Kidney (tissue), 14 donors: Measurements from ENCODE around the gene HNRNPF. TPM values are rescaled to one million over a fixed set of nuclear protein-coding genes. Genes with fewer than 3 reads are reported as not detected.
A peak's percentile ranks its signal among the peaks of the same experiment; 100 is the strongest.

ENCODE experiments used
- DNase-seq, 5 donors: peaks; one replicate each; pipeline ENCODE4 v3.0.0-alpha.2; 2013 to 2020
- FAIRE-seq: peaks from 2 replicates; lab custom pipeline; 2012; peaks lifted over from hg19 to GRCh38; lab: Jason Lieb, UNC
- H3K27ac ChIP-seq, 2 donors: one replicate each; pipeline ENCODE4 v1.7.0; 2013; ENCODE audit warnings: low read depth in 2 of 2, low read length in 2 of 2, inconsistent platforms in 1 of 2
- H3K27me3 ChIP-seq: one replicate; pipeline ENCODE4 v1.7.1; 2013; ENCODE audit warnings: low read length, inconsistent platforms; ENCODE audit not compliant: control insufficient read depth, insufficient read depth
- H3K36me3 ChIP-seq, 3 donors: one replicate each; pipeline versions ENCODE4 v1.7.0 to v1.7.1; 2013; ENCODE audit warnings: low read length in 3 of 3, control low read depth in 1 of 3, inconsistent platforms in 1 of 3; ENCODE audit not compliant: insufficient read depth in 3 of 3, control insufficient read depth in 2 of 3
- H3K4me1 ChIP-seq, 3 donors: one replicate each; pipeline versions ENCODE4 v1.7.0 to v1.7.1; 2013; ENCODE audit warnings: low read length in 3 of 3, inconsistent platforms in 1 of 3, low read depth in 1 of 3; ENCODE audit not compliant: control insufficient read depth in 2 of 3, insufficient read depth in 2 of 3
- H3K4me3 ChIP-seq, 3 donors: one replicate each; pipeline versions ENCODE4 v1.7.0 to v1.8.1; 2013; ENCODE audit warnings: low read length in 3 of 3, control low read depth in 1 of 3, inconsistent platforms in 1 of 3
- H3K9ac ChIP-seq, 3 donors: one replicate each; pipeline versions ENCODE4 v1.7.0 to v1.7.1; 2013; ENCODE audit warnings: low read length in 3 of 3, control low read depth in 1 of 3, inconsistent platforms in 1 of 3
- H3K9me3 ChIP-seq, 3 donors: one replicate each; pipeline versions ENCODE4 v1.7.0 to v1.7.1; 2013; ENCODE audit warnings: low read length in 3 of 3, control low read depth in 1 of 3, inconsistent platforms in 1 of 3; ENCODE audit not compliant: control insufficient read depth in 2 of 3, insufficient read depth in 1 of 3
- intact Hi-C: fragments of 100-400 bp; cut with DNase I; formaldehyde crosslinking; loops from one replicate; pipeline ENCODE4 v1.11.1; 2022
- polyA plus RNA-seq: library from polyadenylated mRNA; stranded (reverse); fragments of 350-450 nt; fragmentation: Illumina TruSeq; extraction: RNeasy Lipid Tissue Mini Kit (QIAGEN cat#74804); gene quantifications from one replicate; pipeline ENCODE4 v1.2.3, GENCODE V29; 2014; ENCODE audit warnings: low read depth, low replicate concordance; ENCODE audit not compliant: insufficient read depth
- total RNA-seq: library from RNA; stranded (reverse); fragmentation: NEBNext Ultra II Directional; extraction: Animal tissue kit (Norgen Biotek cat#: 25700); gene quantifications from one replicate; pipeline ENCODE4 v1.2.1, GENCODE V29; 2021
- TF ChIP-seq, protein P1 (sequence below): IDR thresholded peaks from 3 replicates; pipeline ENCODE4 v1.5.1; 2012; ENCODE audit warnings: mild to moderate bottlenecking, moderate library complexity, borderline replicate concordance; ENCODE audit not compliant: insufficient read depth; ENCODE audit errors: extremely low read depth
- donor health status: control.
- donor health status: control.
- donor health status: control.
- donor health status: control.
- donor health status: control.
- donor health status: DM: yes; HTN: yes; CAD: no.
- donor health status: Normal renal cell carcinoma (clear cell type).

Gene HNRNPF
- total and polyA plus RNA-seq, 2 donors from 2014 or later, result 74.0 to 190 TPM

DNA sequence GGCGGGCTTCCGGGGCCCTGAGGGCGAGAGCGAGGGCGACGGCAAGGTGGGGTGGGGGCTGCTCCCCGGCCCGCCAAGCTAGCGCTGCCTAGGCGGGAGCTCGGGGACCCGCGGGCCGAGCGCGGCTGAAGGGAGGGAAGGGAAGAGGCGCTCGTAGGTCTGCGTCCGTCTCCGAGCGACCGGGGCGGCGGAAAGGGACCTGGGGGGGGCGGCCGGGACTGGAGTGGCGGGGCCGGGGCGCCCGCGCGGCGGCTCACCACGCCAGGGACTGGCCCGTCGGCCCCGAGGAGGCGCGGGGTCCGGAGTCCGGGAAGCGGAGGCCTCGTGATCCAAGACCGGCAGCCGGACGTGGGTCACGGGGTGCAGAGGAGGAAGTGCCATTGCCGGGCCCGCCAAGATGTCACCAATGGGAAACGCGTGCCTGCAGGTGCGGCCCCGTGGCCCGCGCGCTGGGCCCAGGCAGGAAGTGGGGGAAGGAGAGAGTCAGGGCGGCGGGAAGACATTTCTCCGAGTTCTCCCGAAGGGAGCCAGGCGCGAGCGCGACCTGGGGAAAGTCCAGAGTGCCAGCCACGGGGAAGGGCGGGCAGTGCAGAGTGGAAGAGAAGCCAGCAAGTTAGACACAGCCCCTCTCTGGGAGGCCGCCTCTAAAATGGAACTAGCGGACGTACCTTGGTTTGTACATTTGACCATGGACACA is 11.9 kb downstream of the HNRNPF start:
- Histone ChIP-seq H3K36me3 (peaks cover 4 to 23% (median 7%) of the 10 kb centered on the region in 3 donors), H3K9me3 (no peaks in the 10 kb centered on the region), H3K9ac (peak overlapping the region; percentile 17 to 76 (median 25)), H3K27ac (peak overlapping the region; percentile 97), H3K4me3 (peak overlapping the region; percentile 51 to 86 (median 67)), H3K27me3 (no peaks in the 10 kb centered on the region), H3K4me1 (peaks cover 0 to 30% (median 13%) of the 10 kb centered on the region in 3 donors)
- TF ChIP-seq, protein P1, sequence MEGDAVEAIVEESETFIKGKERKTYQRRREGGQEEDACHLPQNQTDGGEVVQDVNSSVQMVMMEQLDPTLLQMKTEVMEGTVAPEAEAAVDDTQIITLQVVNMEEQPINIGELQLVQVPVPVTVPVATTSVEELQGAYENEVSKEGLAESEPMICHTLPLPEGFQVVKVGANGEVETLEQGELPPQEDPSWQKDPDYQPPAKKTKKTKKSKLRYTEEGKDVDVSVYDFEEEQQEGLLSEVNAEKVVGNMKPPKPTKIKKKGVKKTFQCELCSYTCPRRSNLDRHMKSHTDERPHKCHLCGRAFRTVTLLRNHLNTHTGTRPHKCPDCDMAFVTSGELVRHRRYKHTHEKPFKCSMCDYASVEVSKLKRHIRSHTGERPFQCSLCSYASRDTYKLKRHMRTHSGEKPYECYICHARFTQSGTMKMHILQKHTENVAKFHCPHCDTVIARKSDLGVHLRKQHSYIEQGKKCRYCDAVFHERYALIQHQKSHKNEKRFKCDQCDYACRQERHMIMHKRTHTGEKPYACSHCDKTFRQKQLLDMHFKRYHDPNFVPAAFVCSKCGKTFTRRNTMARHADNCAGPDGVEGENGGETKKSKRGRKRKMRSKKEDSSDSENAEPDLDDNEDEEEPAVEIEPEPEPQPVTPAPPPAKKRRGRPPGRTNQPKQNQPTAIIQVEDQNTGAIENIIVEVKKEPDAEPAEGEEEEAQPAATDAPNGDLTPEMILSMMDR, result no peak
- FAIRE-seq, result no peak
- peak; percentile 91 to 97 (median 93) for DNase-seq
- intact Hi-C loops, result no loop called here

DNA sequence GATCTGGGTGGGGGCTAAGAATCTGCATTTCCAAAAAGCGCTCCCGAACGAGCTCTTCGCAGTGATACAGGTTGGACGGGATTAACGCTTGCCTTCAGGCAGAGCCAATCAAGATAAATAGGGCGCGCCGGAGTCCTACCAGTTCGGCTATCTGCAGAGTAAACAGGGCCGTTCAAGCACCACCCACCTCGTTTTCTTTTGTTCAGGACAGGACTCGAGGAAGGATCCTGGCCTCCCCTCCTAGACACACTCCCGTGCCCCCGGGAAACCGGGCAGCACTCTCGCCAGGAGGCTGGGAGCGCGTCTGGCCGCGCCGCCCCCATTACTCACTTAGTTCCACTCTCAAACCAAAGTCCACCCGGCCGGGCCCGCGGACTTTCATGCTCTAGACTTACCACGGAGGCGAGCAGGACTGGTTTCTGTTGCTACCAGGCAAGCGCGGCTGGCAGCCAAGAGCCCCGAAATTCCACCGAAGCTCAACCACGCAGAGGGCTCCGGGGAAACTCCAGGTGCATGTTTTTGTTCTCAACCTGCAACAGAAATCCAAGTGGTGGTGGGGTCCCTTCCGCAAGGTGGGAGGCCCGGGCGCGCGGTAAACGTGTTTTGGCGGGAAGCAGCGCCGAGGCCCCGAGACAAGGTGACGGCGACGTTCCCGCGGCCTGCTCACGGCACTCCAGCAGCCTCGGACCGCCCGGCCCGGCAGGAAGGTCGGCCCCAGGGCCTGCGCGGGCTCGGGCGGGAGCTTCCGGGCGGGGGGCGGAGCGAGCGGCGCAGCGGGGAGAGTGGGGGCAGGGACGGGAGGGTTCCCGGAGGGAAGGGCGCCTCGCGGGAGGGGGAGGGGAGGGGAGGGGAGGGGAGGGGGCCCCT is 12.7 kb downstream of the HNRNPF start:
- H3K9ac ChIP-seq, result peak overlapping the region; percentile 36 to 41 (median 37)
- H3K27me3 ChIP-seq, result no peaks in the 10 kb centered on the region
- TF ChIP-seq, protein P1, result no peak
- H3K4me3 ChIP-seq, result peak overlapping the region; percentile 60 to 86 (median 82)
- peak; percentile 86 to 95 (median 91) for DNase-seq
- peak overlapping the region; percentile 97 for H3K27ac ChIP-seq
- H3K4me1 ChIP-seq, result peaks cover 0 to 25% (median 13%) of the 10 kb centered on the region in 3 donors
- peaks cover 4 to 28% (median 14%) of the 10 kb centered on the region in 3 donors for H3K36me3 ChIP-seq
- no peak for FAIRE-seq
- intact Hi-C loops, result no loop called here
- no peaks in the 10 kb centered on the region for H3K9me3 ChIP-seq

DNA sequence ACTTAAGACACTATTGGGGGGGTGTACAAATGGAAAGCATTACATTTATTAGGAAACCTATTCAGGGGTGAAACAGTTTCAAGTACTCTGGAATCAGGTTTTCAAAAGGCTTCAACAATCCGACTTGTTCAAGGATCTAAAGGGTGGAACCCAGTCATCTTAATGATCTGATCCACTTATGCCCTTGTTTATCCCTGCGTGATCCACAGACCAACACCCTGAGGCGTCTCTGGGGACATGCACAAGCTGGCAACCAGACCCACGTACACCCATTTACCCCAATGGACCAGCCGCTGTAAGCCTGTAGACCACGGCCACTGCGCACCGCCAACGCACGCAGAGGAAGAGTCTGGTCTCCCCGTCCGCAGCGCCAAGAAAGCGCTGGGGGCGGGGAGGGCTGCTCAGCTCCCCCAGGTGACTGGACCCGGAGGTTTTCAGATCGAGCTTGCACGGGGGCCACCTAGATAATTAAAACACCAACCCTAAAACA is 13.4 kb downstream of the HNRNPF start:
- intact Hi-C loops, result no loop called here
- Histone ChIP-seq H3K4me1 (peaks cover 0 to 25% (median 13%) of the 10 kb centered on the region in 3 donors), H3K9ac (peak overlapping the region; percentile 1 to 37 (median 36)), H3K36me3 (peaks cover 4 to 30% (median 16%) of the 10 kb centered on the region in 3 donors), H3K27me3 (no peaks in the 10 kb centered on the region), H3K4me3 (peak overlapping the region; percentile 60 to 86 (median 82)), H3K9me3 (no peaks in the 10 kb centered on the region), H3K27ac (peak overlapping the region; percentile 97)
- DNase-seq (peak in 3 of 5 donors; percentile 20 to 70 (median 54)), FAIRE-seq (no peak)
- TF ChIP-seq, protein P1, result no peak
